K562 (cell line): ENCODE data around the gene NR3C2. TPM values are rescaled to one million over a fixed set of nuclear protein-coding genes. Genes with fewer than 3 reads are reported as not detected.

Experiments
- ATAC-seq: fragments of 200-7000 bp; cut with Tn5 transposase; 3 replicates; pipeline ENCODE4 v1.9.1; 2020; ENCODE audit warnings: moderate library complexity
- BruUV-seq: library from RNA; stranded (reverse); fragments of 400-500 nt; replicated peaks from 2 replicates; lab custom pipeline; 2021; lab: Mats Ljungman, UMichigan
- CTCF ChIA-PET: fragments of 300-600 bp; formaldehyde crosslinking; extraction: SDS; loops from one replicate; lab custom pipeline; 2021; ENCODE audit warnings: low intra/inter-chr PET ratio; lab: Yijun Ruan, JAX
- POLR2A ChIA-PET: fragments of 300-600, 350-650 bp; sonication (Branson Sonifier 250); formaldehyde crosslinking; extraction: SDS; loops from one replicate; lab custom pipeline; 2021; ENCODE audit warnings: antibody characterized with exemption, inconsistent platforms; lab: Yijun Ruan, JAX
- DNase-seq, 4 experiments: peaks; one replicate each; pipeline versions ENCODE4 v3.0.0 to v3.0.0-alpha.2; 2011 to 2018; ENCODE audit warnings: low spot score in 3 of 4, mixed read lengths in 3 of 4; ENCODE audit errors: extremely low read depth in 1 of 4
- FAIRE-seq: peaks from 2 replicates; lab custom pipeline; 2011; peaks lifted over from hg19 to GRCh38; lab: Jason Lieb, UNC
- H2AFZ ChIP-seq: 2 replicates; pipeline ENCODE4 v1.6.0; 2011; ENCODE audit warnings: low read depth, low read length, control low read depth, inconsistent platforms
- H3K27ac ChIP-seq: fragments of 200-600 bp; 3 replicates; pipeline ENCODE4 v1.8.0; 2011; ENCODE audit warnings: low read depth, mild to moderate bottlenecking, control low read depth, inconsistent platforms, low read length, moderate library complexity, mixed read lengths; ENCODE audit errors: extremely low read depth
- H3K27me3 ChIP-seq, 2 experiments: fragments of 300-600 bp in 1 of 2; 2 replicates in 1 of 2; 3 replicates in 1 of 2; pipeline versions ENCODE4 v1.6.0 to v1.8.0; 2011; ENCODE audit warnings: inconsistent platforms in 2 of 2, low read length in 2 of 2, mild to moderate bottlenecking in 1 of 2, mixed read lengths in 1 of 2, moderate library complexity in 1 of 2; ENCODE audit not compliant: control insufficient read depth in 2 of 2, insufficient read depth in 2 of 2
- H3K36me3 ChIP-seq: fragments of 300-600 bp; 3 replicates; pipeline ENCODE4 v1.8.0; 2011; ENCODE audit warnings: mild to moderate bottlenecking, low read length, inconsistent platforms; ENCODE audit not compliant: control insufficient read depth, insufficient read depth
- H3K4me1 ChIP-seq, 2 experiments: fragments of 200-600 bp in 1 of 2; replicated peaks in 1 of 2; 2 replicates in 1 of 2; 3 replicates in 1 of 2; pipeline versions ENCODE4 v1.5.1 to v1.8.0; 2011; ENCODE audit warnings: inconsistent platforms in 2 of 2, low read length in 2 of 2, mild to moderate bottlenecking in 1 of 2, mixed read lengths in 1 of 2, moderate library complexity in 1 of 2; ENCODE audit not compliant: control insufficient read depth in 2 of 2, insufficient read depth in 2 of 2
- H3K4me2 ChIP-seq: 2 replicates; pipeline ENCODE4 v1.6.1; 2011; ENCODE audit warnings: low read length, control low read depth, inconsistent platforms, mixed read lengths; ENCODE audit not compliant: insufficient read depth
- H3K4me3 ChIP-seq: fragments of 200-600 bp; sonication (generic), shearing (Covaris generic); 2 replicates; pipeline ENCODE4 v1.5.1; 2016; ENCODE audit warnings: control low read depth, inconsistent platforms
- H3K79me2 ChIP-seq: fragments of 200-600 bp; 3 replicates; pipeline ENCODE4 v1.8.0; 2011; ENCODE audit warnings: low read length, inconsistent platforms; ENCODE audit not compliant: control insufficient read depth, insufficient read depth
- H3K9ac ChIP-seq, 2 experiments: 2 replicates each; pipeline versions ENCODE4 v1.6.0 to v1.6.1; 2011; ENCODE audit warnings: low read depth in 2 of 2, low read length in 2 of 2, control low read depth in 1 of 2, inconsistent platforms in 1 of 2, mild to moderate bottlenecking in 1 of 2, mixed read lengths in 1 of 2; ENCODE audit not compliant: insufficient read depth in 1 of 2
- H3K9me1 ChIP-seq: one replicate; pipeline ENCODE4 v1.6.0; 2011; ENCODE audit warnings: inconsistent platforms, mild to moderate bottlenecking, low read length, moderate library complexity; ENCODE audit not compliant: control insufficient read depth, insufficient read depth
- H3K9me3 ChIP-seq: replicated peaks from 2 replicates; pipeline ENCODE4 v1.5.1; 2011; ENCODE audit warnings: low read depth, low read length, inconsistent platforms; ENCODE audit not compliant: control insufficient read depth, insufficient read depth
- H4K20me1 ChIP-seq: replicated peaks from 2 replicates; pipeline ENCODE4 v1.6.1; 2011; ENCODE audit warnings: low read length, inconsistent platforms, mixed read lengths; ENCODE audit not compliant: control insufficient read depth, insufficient read depth
- ARHGAP35 ChIP-seq: fragments of 450-650 bp; IDR thresholded peaks from 2 replicates; pipeline ENCODE4 v1.6.1; 2018; ENCODE audit not compliant: partially characterized antibody
- CEBPG ChIP-seq, 3 experiments: fragments of 200-800 bp in 1 of 3; sonication (Bioruptor generic) in 1 of 3; sonication (generic) in 1 of 3; formaldehyde crosslinking in 1 of 3; IDR thresholded peaks in 2 of 3; conservative IDR thresholded peaks in 1 of 3; 2 replicates each; pipeline versions ENCODE4 v1.6.1 to v1.8.0; 2016 to 2022; ENCODE audit warnings: missing compliant biosample characterization in 2 of 3, missing genetic modification characterization in 2 of 3, mild to moderate bottlenecking in 1 of 3, missing genetic modification reagents in 1 of 3
- HDAC6 ChIP-seq: IDR thresholded peaks from 2 replicates; pipeline ENCODE4 v1.6.1; 2012; ENCODE audit warnings: low read depth, mild to moderate bottlenecking, control low read depth, inconsistent platforms, low read length, moderate library complexity
- L3MBTL2 ChIP-seq: fragments of 450-650 bp; IDR thresholded peaks from 2 replicates; pipeline ENCODE4 v1.6.1; 2016; ENCODE audit warnings: mild to moderate bottlenecking, moderate library complexity
- LCOR ChIP-seq: sonication (generic); formaldehyde crosslinking; IDR thresholded peaks from 2 replicates; pipeline ENCODE4 v1.8.0; 2022; ENCODE audit warnings: mild to moderate bottlenecking, missing genetic modification reagents
- MAFG ChIP-seq: fragments of 450-650 bp; conservative IDR thresholded peaks from 2 replicates; pipeline ENCODE4 v1.6.1; 2016; ENCODE audit warnings: missing genetic modification characterization, missing compliant biosample characterization
- MAFK ChIP-seq: IDR thresholded peaks from 2 replicates; pipeline ENCODE4 v1.6.1; 2011; ENCODE audit warnings: low read length, improper control_type of control experiment
- PTBP1 ChIP-seq: fragments of 200-400 bp; formaldehyde crosslinking; IDR thresholded peaks from 2 replicates; pipeline ENCODE4 v1.6.1; 2017; ENCODE audit warnings: low read depth, low read length
- RBM39 ChIP-seq: fragments of 200-400 bp; formaldehyde crosslinking; optimal IDR thresholded peaks from 2 replicates; pipeline ENCODE3; 2018; ENCODE audit warnings: low read depth, low read length
- RHOXF2B ChIP-seq: fragments of 250-450 bp; sonication (Bioruptor Pico); conservative IDR thresholded peaks from 2 replicates; pipeline ENCODE4 v1.5.1; 2021
- TAF1 ChIP-seq: IDR thresholded peaks from 2 replicates; pipeline ENCODE4 v1.6.1; 2011; ENCODE audit warnings: mild to moderate bottlenecking, low read length, moderate library complexity; ENCODE audit not compliant: insufficient read depth, control insufficient read depth, severe bottlenecking; ENCODE audit errors: extremely low read depth
- ZNF589 ChIP-seq: fragments of 200-800 bp; sonication (Bioruptor generic); IDR thresholded peaks from 2 replicates; pipeline ENCODE4 v1.6.1; 2016; ENCODE audit warnings: low read depth, missing genetic modification characterization, missing compliant biosample characterization
- ZNF707 ChIP-seq: fragments of 250-450 bp; sonication (Bioruptor Pico); conservative IDR thresholded peaks from 2 replicates; pipeline ENCODE4 v1.8.0; 2022; ENCODE audit warnings: inconsistent platforms, mild to moderate bottlenecking, moderate library complexity
- ZNF764 ChIP-seq: fragments of 250-450 bp; sonication (Bioruptor Pico); IDR thresholded peaks from 2 replicates; pipeline ENCODE4 v1.4.0; 2020; ENCODE audit warnings: low read depth, mild to moderate bottlenecking, moderate library complexity
- ZSCAN29 ChIP-seq: fragments of 450-650 bp; IDR thresholded peaks from 2 replicates; pipeline ENCODE4 v1.6.1; 2017
- ZSCAN32 ChIP-seq: fragments of 450-650 bp; formaldehyde crosslinking; IDR thresholded peaks from 2 replicates; pipeline ENCODE4 v1.4.0; 2020; ENCODE audit warnings: mild to moderate bottlenecking, moderate library complexity
- in situ Hi-C: fragments of 300-500 bp; cut with MboI; formaldehyde crosslinking; loops from 4 replicates; pipeline ENCODE4 v1.15.0; 2018; ENCODE audit warnings: inconsistent platforms, mixed read lengths
- intact Hi-C: fragments of 100-400 bp; cut with micrococcal nuclease; formaldehyde crosslinking; loops from 2 replicates; pipeline ENCODE4 v1.14.2; 2022
- polyA plus RNA-seq, 8 experiments: library from polyadenylated mRNA; depleted of rRNA in 4 of 8; stranded (reverse) in 5 of 8; unstranded in 3 of 8; fragments of >200 nt; fragmentation: Nextera tagmentation in 2 of 8; fragmentation: Illumina TruSeq in 1 of 8; extraction: Ambion mirVana in 2 of 8; extraction: Trizol in 1 of 8; gene quantifications; 2 replicates each; pipeline versions ENCODE4 v1.2.1 to v1.2.3, GENCODE V29; 2011 to 2014; ENCODE audit warnings: inconsistent platforms in 1 of 8, missing spikeins in 1 of 8
- total RNA-seq, 7 experiments: library from RNA; depleted of rRNA in 6 of 7; stranded (reverse); fragments of >200 nt in 6 of 7; fragmentation: Illumina TruSeq in 2 of 7; extraction: Trizol in 2 of 7; gene quantifications; 2 replicates each; pipeline versions ENCODE4 v1.2.1 to v1.2.3, GENCODE V29; 2011 to 2021; ENCODE audit warnings: low replicate concordance in 1 of 7
- TF ChIP-seq, protein P1 (sequence below): fragments of 250-450 bp; sonication (Bioruptor Pico); IDR thresholded peaks from 2 replicates; pipeline ENCODE4 v1.4.0; 2020; ENCODE audit warnings: mild to moderate bottlenecking, moderate library complexity
- TF ChIP-seq, protein P2 (sequence below): fragments of 250-450 bp; sonication (Bioruptor Pico); IDR thresholded peaks from 2 replicates; pipeline ENCODE4 v1.8.0; 2021; ENCODE audit warnings: borderline replicate concordance, mild to moderate bottlenecking, moderate library complexity; ENCODE audit not compliant: poor library complexity, severe bottlenecking

The NR3C2 gene
- total and polyA plus RNA-seq, 9 of the 15 experiments (the other 6 are each of a cell fraction or from before 2014, with no cell fraction given) = 0.01 to 0.28 (median 0.16) TPM; not detected in 2

DNA sequence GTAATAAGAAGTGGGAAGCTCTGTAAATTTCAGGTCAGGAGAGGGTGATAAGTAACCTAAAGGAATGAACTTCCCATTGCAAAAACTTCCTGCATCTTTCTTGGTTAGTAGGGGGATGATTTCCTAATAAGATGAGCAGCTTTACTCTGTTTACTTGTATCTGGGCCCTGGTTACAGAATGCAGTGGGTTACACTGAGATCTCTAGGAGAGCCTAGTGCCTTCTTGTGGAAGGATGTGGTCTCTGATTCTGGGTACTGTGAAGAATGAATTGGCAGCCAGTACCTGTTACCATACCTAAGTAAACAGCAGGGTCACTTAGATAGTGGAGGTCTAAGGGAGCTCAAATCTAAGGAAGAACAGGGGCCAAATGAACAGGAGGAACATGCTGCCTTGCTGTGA lies 389.8 kb downstream of the NR3C2 start:
- H3K4me3 ChIP-seq = no peak overlapping the region
- no peaks in the 10 kb centered on the region for H3K9me3 ChIP-seq
- no peaks in the 10 kb centered on the region for H3K27me3 ChIP-seq
- no peak overlapping the region for H2AFZ ChIP-seq
- no peak for DNase-seq
- H3K4me1 ChIP-seq = no peaks in the 10 kb centered on the region
- H3K9ac ChIP-seq = no peak overlapping the region
- POLR2A ChIA-PET = no interaction called here
- no peak for ATAC-seq
- BruUV-seq = no TSS peak
- CTCF ChIA-PET = no interaction called here
- no peaks in the 10 kb centered on the region for H3K9me1 ChIP-seq
- TF ChIP-seq ZSCAN29 (no peak), RBM39 (no peak), RHOXF2B (CRISPR knock-in tag) (no peak), ZSCAN32 (CRISPR knock-in tag) (no peak), ARHGAP35 (no peak), HDAC6 (no peak), ZNF589 (CRISPR knock-in tag) (no peak), MAFK (no peak), ZNF764 (CRISPR knock-in tag) (no peak), L3MBTL2 (no peak), TAF1 (no peak), ZNF707 (CRISPR knock-in tag) (no peak), CEBPG (CRISPR knock-in tag; IDR thresholded peaks at IDR 0.05) (no peak), CEBPG (tag; conservative IDR thresholded peaks at IDR 0.05 in 1 of 2, IDR thresholded peaks at IDR 0.05 in 1 of 2) (no peak), PTBP1 (no peak), LCOR (no peak), MAFG (tag) (no peak)
- TF ChIP-seq, protein P1, sequence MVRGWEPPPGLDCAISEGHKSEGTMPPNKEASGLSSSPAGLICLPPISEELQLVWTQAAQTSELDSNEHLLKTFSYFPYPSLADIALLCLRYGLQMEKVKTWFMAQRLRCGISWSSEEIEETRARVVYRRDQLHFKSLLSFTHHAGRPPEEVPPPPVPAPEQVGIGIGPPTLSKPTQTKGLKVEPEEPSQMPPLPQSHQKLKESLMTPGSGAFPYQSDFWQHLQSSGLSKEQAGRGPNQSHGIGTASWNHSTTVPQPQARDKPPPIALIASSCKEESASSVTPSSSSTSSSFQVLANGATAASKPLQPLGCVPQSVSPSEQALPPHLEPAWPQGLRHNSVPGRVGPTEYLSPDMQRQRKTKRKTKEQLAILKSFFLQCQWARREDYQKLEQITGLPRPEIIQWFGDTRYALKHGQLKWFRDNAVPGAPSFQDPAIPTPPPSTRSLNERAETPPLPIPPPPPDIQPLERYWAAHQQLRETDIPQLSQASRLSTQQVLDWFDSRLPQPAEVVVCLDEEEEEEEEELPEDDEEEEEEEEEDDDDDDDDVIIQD = no peak
- TF ChIP-seq, protein P2, sequence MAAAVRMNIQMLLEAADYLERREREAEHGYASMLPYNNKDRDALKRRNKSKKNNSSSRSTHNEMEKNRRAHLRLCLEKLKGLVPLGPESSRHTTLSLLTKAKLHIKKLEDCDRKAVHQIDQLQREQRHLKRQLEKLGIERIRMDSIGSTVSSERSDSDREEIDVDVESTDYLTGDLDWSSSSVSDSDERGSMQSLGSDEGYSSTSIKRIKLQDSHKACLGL = no peak
- no peak overlapping the region for H3K27ac ChIP-seq
- H3K79me2 ChIP-seq = no peaks in the 10 kb centered on the region
- no peak overlapping the region for H3K4me2 ChIP-seq
- in situ Hi-C loops (no loop called here), intact Hi-C loops (no loop called here)
- H4K20me1 ChIP-seq = no peaks in the 10 kb centered on the region
- H3K36me3 ChIP-seq = no peaks in the 10 kb centered on the region
- FAIRE-seq = no peak
